Measurements from ENCODE around the gene TRIM54.

TRIM54 gene

GRCh38 chr2:27281855-27282559 is at the start of gene TRIM54:
TRIM54 (plus strand) TSS chr2:27282429; CDS start chr2:27282732, 303 bp downstream.
- H3K4me3 ChIP-seq (ENCODE audit: low read depth, low read length), result peak within 1 kb of the TSS; percentile 6

GRCh38 chr2:27233341-27233740 is 48.9 kb upstream of the TRIM54 start:
- H3K4me3 ChIP-seq (ENCODE audit: low read depth, low read length), result no peak overlapping the region

GRCh38 chr2:27236136-27236535 is 46.1 kb upstream of the TRIM54 start:
- no peak overlapping the region for H3K4me3 ChIP-seq (ENCODE audit: low read depth, low read length)

- H3K4me3 ChIP-seq (ENCODE audit: low read depth, low read length), result no peak overlapping the region
Measured at GRCh38 chr2:27236626-27237025, 45.6 kb upstream of the TRIM54 start.

- no peak overlapping the region for H3K4me3 ChIP-seq (ENCODE audit: low read depth, low read length)
Measured at GRCh38 chr2:27237341-27237945, 44.8 kb upstream of the TRIM54 start.

- H3K4me3 ChIP-seq (ENCODE audit: low read depth, low read length), result no peak overlapping the region
Measured at GRCh38 chr2:27238976-27239375, 43.3 kb upstream of the TRIM54 start.

- no peak overlapping the region for H3K4me3 ChIP-seq (ENCODE audit: low read depth, low read length)
Measured at GRCh38 chr2:27240406-27240805, 41.8 kb upstream of the TRIM54 start.

- no peak overlapping the region for H3K4me3 ChIP-seq (ENCODE audit: low read depth, low read length)
Measured at GRCh38 chr2:27241761-27242613, 40.2 kb upstream of the TRIM54 start.

- no peak overlapping the region for H3K4me3 ChIP-seq (ENCODE audit: low read depth, low read length)
Measured at GRCh38 chr2:27242614-27242951, 39.6 kb upstream of the TRIM54 start.

GRCh38 chr2:27243391-27244130 is 38.7 kb upstream of the TRIM54 start:
- H3K4me3 ChIP-seq (ENCODE audit: low read depth, low read length), result no peak overlapping the region

- no peak overlapping the region for H3K4me3 ChIP-seq (ENCODE audit: low read depth, low read length)
Measured at GRCh38 chr2:27245116-27245515, 37.1 kb upstream of the TRIM54 start.

GRCh38 chr2:27245626-27246025 is 36.6 kb upstream of the TRIM54 start:
- H3K4me3 ChIP-seq (ENCODE audit: low read depth, low read length), result no peak overlapping the region

- H3K4me3 ChIP-seq (ENCODE audit: low read depth, low read length), result no peak overlapping the region
Measured at GRCh38 chr2:27247893-27248292, 34.3 kb upstream of the TRIM54 start.

- H3K4me3 ChIP-seq (ENCODE audit: low read depth, low read length), result no peak overlapping the region
Measured at GRCh38 chr2:27249159-27249890, 32.9 kb upstream of the TRIM54 start.

- no peak overlapping the region for H3K4me3 ChIP-seq (ENCODE audit: low read depth, low read length)
Measured at GRCh38 chr2:27249891-27250651, 32.2 kb upstream of the TRIM54 start.

GRCh38 chr2:27250652-27251379 is 31.4 kb upstream of the TRIM54 start:
- no peak overlapping the region for H3K4me3 ChIP-seq (ENCODE audit: low read depth, low read length)

GRCh38 chr2:27251766-27252165 is 30.5 kb upstream of the TRIM54 start:
- no peak overlapping the region for H3K4me3 ChIP-seq (ENCODE audit: low read depth, low read length)

GRCh38 chr2:27255187-27255586 is 27.0 kb upstream of the TRIM54 start:
- no peak overlapping the region for H3K4me3 ChIP-seq (ENCODE audit: low read depth, low read length)

- H3K4me3 ChIP-seq (ENCODE audit: low read depth, low read length), result no peak overlapping the region
Measured at GRCh38 chr2:27255660-27256059, 26.6 kb upstream of the TRIM54 start.
